H9 (cell line): ENCODE results near the gene ADAMTSL2. TPM values are rescaled to one million over a fixed set of nuclear protein-coding genes. Genes with fewer than 3 reads are reported as not detected.

Experiments
- DNase-seq: peaks from one replicate; pipeline ENCODE4 v3.0.0-alpha.2; 2017
- H2AFZ ChIP-seq: one replicate; pipeline ENCODE4 v1.6.1; 2013; ENCODE audit warnings: mild to moderate bottlenecking, low read length, control low read depth, moderate library complexity
- H2AK5ac ChIP-seq: 2 replicates; pipeline ENCODE4 v1.6.1; 2013; ENCODE audit warnings: low read length, control low read depth, mixed read lengths; ENCODE audit not compliant: insufficient read length
- H2BK120ac ChIP-seq: one replicate; pipeline ENCODE4 v1.6.1; 2013; ENCODE audit warnings: low read depth, mild to moderate bottlenecking, low read length, control low read depth, inconsistent platforms; ENCODE audit not compliant: poor library complexity, severe bottlenecking
- H2BK12ac ChIP-seq: 2 replicates; pipeline ENCODE4 v1.6.1; 2013; ENCODE audit warnings: low read length, control low read depth, mixed read lengths, low read depth; ENCODE audit not compliant: insufficient read length
- H2BK15ac ChIP-seq: 2 replicates; pipeline ENCODE4 v1.6.1; 2013; ENCODE audit warnings: low read depth, low read length, control low read depth
- H2BK20ac ChIP-seq: one replicate; pipeline ENCODE4 v1.6.1; 2013; ENCODE audit warnings: low read depth, mild to moderate bottlenecking, low read length, control low read depth, inconsistent platforms; ENCODE audit not compliant: poor library complexity, severe bottlenecking
- H2BK5ac ChIP-seq: 2 replicates; pipeline ENCODE4 v1.6.1; 2013; ENCODE audit warnings: low read length, control low read depth, mixed read lengths; ENCODE audit not compliant: insufficient read length
- H3K14ac ChIP-seq: 2 replicates; pipeline ENCODE4 v1.6.1; 2013; ENCODE audit warnings: low read length, control low read depth; ENCODE audit not compliant: insufficient read depth
- H3K18ac ChIP-seq: 2 replicates; pipeline ENCODE4 v1.6.1; 2013; ENCODE audit warnings: low read depth, mild to moderate bottlenecking, mixed read lengths, low read length, control low read depth; ENCODE audit not compliant: insufficient read length
- H3K23ac ChIP-seq: 2 replicates; pipeline ENCODE4 v1.6.1; 2013; ENCODE audit warnings: low read length, control low read depth, mixed read lengths, low read depth; ENCODE audit not compliant: insufficient read length
- H3K23me2 ChIP-seq: 2 replicates; pipeline ENCODE4 v1.6.1; 2013; ENCODE audit warnings: low read depth, mild to moderate bottlenecking, mixed read lengths, low read length, control low read depth; ENCODE audit not compliant: insufficient read length, poor library complexity, severe bottlenecking
- H3K27ac ChIP-seq: 2 replicates; pipeline ENCODE4 v1.5.1; 2013; ENCODE audit warnings: low read length, control low read depth, mixed read lengths, low read depth; ENCODE audit not compliant: insufficient read length
- H3K27me3 ChIP-seq: 2 replicates; pipeline ENCODE4 v1.6.1; 2013; ENCODE audit warnings: low read length, control low read depth, inconsistent platforms; ENCODE audit not compliant: insufficient read depth
- H3K4ac ChIP-seq: 2 replicates; pipeline ENCODE4 v1.6.1; 2013; ENCODE audit warnings: low read depth, mild to moderate bottlenecking, control low read depth, inconsistent platforms, low read length, moderate library complexity
- H3K4me1 ChIP-seq: 2 replicates; pipeline ENCODE4 v1.6.1; 2013; ENCODE audit warnings: low read length, control low read depth, inconsistent platforms; ENCODE audit not compliant: insufficient read depth
- H3K4me2 ChIP-seq: 2 replicates; pipeline ENCODE4 v1.6.1; 2013; ENCODE audit warnings: low read length, control low read depth, mixed read lengths; ENCODE audit not compliant: insufficient read length, insufficient read depth
- H3K56ac ChIP-seq: 2 replicates; pipeline ENCODE4 v1.6.1; 2013; ENCODE audit warnings: low read depth, mild to moderate bottlenecking, mixed read lengths, low read length, control low read depth; ENCODE audit not compliant: insufficient read length
- H3K79me1 ChIP-seq: 2 replicates; pipeline ENCODE4 v1.6.1; 2013; ENCODE audit warnings: low read depth, mild to moderate bottlenecking, moderate library complexity, low read length, control low read depth, inconsistent platforms; ENCODE audit not compliant: insufficient read depth, poor library complexity, severe bottlenecking
- H3K79me2 ChIP-seq: 2 replicates; pipeline ENCODE4 v1.6.1; 2013; ENCODE audit warnings: low read length, control low read depth, inconsistent platforms; ENCODE audit not compliant: insufficient read depth
- H3K9ac ChIP-seq: 2 replicates; pipeline ENCODE4 v1.6.1; 2013; ENCODE audit warnings: low read length, control low read depth, mixed read lengths; ENCODE audit not compliant: insufficient read length; ENCODE audit errors: extremely low read depth
- H3K9me3 ChIP-seq: one replicate; pipeline ENCODE4 v1.6.1; 2013; ENCODE audit warnings: low read depth, low read length, inconsistent platforms; ENCODE audit not compliant: control insufficient read depth
- H3T11ph ChIP-seq: one replicate; pipeline ENCODE4 v1.6.1; 2013; ENCODE audit warnings: mild to moderate bottlenecking, low read length, control low read depth, inconsistent platforms
- H4K20me1 ChIP-seq: one replicate; pipeline ENCODE4 v1.6.1; 2013; ENCODE audit not compliant: control insufficient read depth, insufficient read length, insufficient read depth
- H4K5ac ChIP-seq: 2 replicates; pipeline ENCODE4 v1.6.1; 2013; ENCODE audit warnings: low read depth, mild to moderate bottlenecking, mixed read lengths, low read length, control low read depth; ENCODE audit not compliant: insufficient read length
- H4K8ac ChIP-seq: replicated peaks from 2 replicates; pipeline ENCODE4 v1.6.1; 2013; ENCODE audit warnings: low read length, control low read depth, mixed read lengths, low read depth; ENCODE audit not compliant: insufficient read length
- H4K91ac ChIP-seq: 2 replicates; pipeline ENCODE4 v1.6.1; 2013; ENCODE audit warnings: low read depth, mild to moderate bottlenecking, moderate library complexity, mixed read lengths, low read length, control low read depth; ENCODE audit not compliant: insufficient read length
- H3K27ac Mint-ChIP-seq, 3 experiments: 2 replicates in 2 of 3; 3 replicates in 1 of 3; pipeline ENCODE4 v1.8.0; 2020 to 2021; ENCODE audit warnings: mixed read lengths in 3 of 3, mild to moderate bottlenecking in 1 of 3, moderate library complexity in 1 of 3
- H3K27me3 Mint-ChIP-seq: 2 replicates; pipeline ENCODE4 v1.8.0; 2021; ENCODE audit warnings: low read depth, mild to moderate bottlenecking, moderate library complexity, mixed read lengths
- H3K36me3 Mint-ChIP-seq, 3 experiments: 2 replicates in 2 of 3; 3 replicates in 1 of 3; pipeline ENCODE4 v1.8.0; 2020 to 2021; ENCODE audit warnings: low read depth in 3 of 3, mixed read lengths in 3 of 3; ENCODE audit not compliant: insufficient read depth in 1 of 3
- H3K4me1 Mint-ChIP-seq, 2 experiments: 2 replicates each; pipeline ENCODE4 v1.8.0; 2020; ENCODE audit warnings: mixed read lengths in 2 of 2
- H3K4me3 Mint-ChIP-seq, 2 experiments: 2 replicates in 1 of 2; 3 replicates in 1 of 2; pipeline ENCODE4 v1.8.0; 2020 to 2021; ENCODE audit warnings: mild to moderate bottlenecking in 2 of 2, mixed read lengths in 2 of 2, moderate library complexity in 1 of 2
- H3K9me3 Mint-ChIP-seq, 2 experiments: 2 replicates in 1 of 2; 3 replicates in 1 of 2; pipeline ENCODE4 v1.8.0; 2020; ENCODE audit warnings: mild to moderate bottlenecking in 2 of 2, mixed read lengths in 2 of 2, moderate library complexity in 1 of 2
- CTCF ChIP-seq: fragments of 200-600 bp; sonication (generic); conservative IDR thresholded peaks from 3 replicates; pipeline ENCODE4 v1.8.0; 2021; ENCODE audit warnings: antibody characterized with exemption, mild to moderate bottlenecking
- WGBS: extraction: QIAGEN DNeasy Blood & Tissue Kit; methylation state at CpG from one replicate; pipeline ENCODE4 v1.1.7; 2013; ENCODE audit warnings: missing lambda C conversion rate, low lambda C conversion rate, mixed read lengths; ENCODE audit not compliant: insufficient read length; ENCODE audit errors: extremely low coverage; 5-methylcytosine and 5-hydroxymethylcytosine counted together
- total RNA-seq: library from RNA; stranded (reverse); gene quantifications from 2 replicates; pipeline ENCODE4 v1.2.1, GENCODE V29; 2021

The ADAMTSL2 gene
- total RNA-seq, 1 experiment from 2014 or later: 0.61 TPM

GRCh38 chr9:133579601-133580418 is 45.3 kb downstream of the ADAMTSL2 start:
- H3K4ac ChIP-seq: no peak overlapping the region
- Mint-ChIP-seq H3K36me3 (no peaks in the 10 kb centered on the region), H3K27me3 (peaks cover 5% of the 10 kb centered on the region), H3K4me1 (peaks cover 50 to 69% of the 10 kb centered on the region in 2 experiments), H3K4me3 (no peak overlapping the region), H3K9me3 (no peaks in the 10 kb centered on the region), H3K27ac (no peak overlapping the region; a peak in 1 of 7 replicates)
- no peak overlapping the region for H4K8ac ChIP-seq
- no peak overlapping the region for H2BK5ac ChIP-seq
- H3K23ac ChIP-seq: no peak overlapping the region
- H2BK120ac ChIP-seq: no peak overlapping the region
- no peak overlapping the region for H3K9ac ChIP-seq
- H4K20me1 ChIP-seq: no peaks in the 10 kb centered on the region
- H2AK5ac ChIP-seq: no peak overlapping the region
- H3K27me3 ChIP-seq: no peaks in the 10 kb centered on the region
- H2AFZ ChIP-seq: no peak overlapping the region
- H3K56ac ChIP-seq: no peak overlapping the region
- no peaks in the 10 kb centered on the region for H3K79me2 ChIP-seq
- no peak overlapping the region for H3K18ac ChIP-seq
- H3K4me2 ChIP-seq: no peak overlapping the region
- H3K14ac ChIP-seq: no peak overlapping the region
- no peaks in the 10 kb centered on the region; the same call in 1 of the 2 replicates for H3K4me1 ChIP-seq
- H3K23me2 ChIP-seq: no peaks in the 10 kb centered on the region
- no peak overlapping the region for H3T11ph ChIP-seq
- DNase-seq: no peak
- H3K9me3 ChIP-seq: no peaks in the 10 kb centered on the region
- no peak overlapping the region for H2BK15ac ChIP-seq
- H4K91ac ChIP-seq: no peak overlapping the region
- no peaks in the 10 kb centered on the region for H3K79me1 ChIP-seq
- no CpG with 5 or more reads among the region's 31 CpGs for WGBS
- no peak overlapping the region for H4K5ac ChIP-seq
- no peak overlapping the region for H3K27ac ChIP-seq
- no peak overlapping the region for H2BK12ac ChIP-seq
- TF ChIP-seq CTCF: no peak
- no peak overlapping the region for H2BK20ac ChIP-seq
